H1 (cell line): Measurements from ENCODE around the gene JPT2. TPM values are rescaled to one million over a fixed set of nuclear protein-coding genes. Genes with fewer than 3 reads are reported as not detected.

Experiments
- CTCF ChIA-PET: fragments of 300-600 bp; sonication (Branson Sonifier 250); formaldehyde crosslinking; loops from one replicate; lab custom pipeline; 2021; ENCODE audit not compliant: partially characterized antibody; lab: Charles Lee
- POLR2A ChIA-PET: fragments of 300-600 bp; sonication (Branson Sonifier 250); formaldehyde crosslinking; loops from one replicate; lab custom pipeline; 2021; ENCODE audit warnings: inconsistent platforms; ENCODE audit not compliant: partially characterized antibody; lab: Charles Lee
- DNase-seq, 2 experiments: peaks; one replicate each; pipeline versions ENCODE4 v3.0.0 to v3.0.0-alpha.2; 2010 to 2022; ENCODE audit warnings: low spot score in 2 of 2, low read depth in 1 of 2, mixed read lengths in 1 of 2
- FAIRE-seq: peaks from 2 replicates; lab custom pipeline; 2011; peaks lifted over from hg19 to GRCh38; lab: Jason Lieb, UNC
- H2AFZ ChIP-seq: 2 replicates; pipeline ENCODE4 v1.8.1; 2012; ENCODE audit warnings: low read length, inconsistent platforms
- H2AK5ac ChIP-seq: 2 replicates; pipeline ENCODE4 v1.6.1; 2013; ENCODE audit warnings: low read depth, low read length
- H2BK120ac ChIP-seq: replicated peaks from 2 replicates; pipeline ENCODE3; 2013; ENCODE audit warnings: low read depth, low read length, inconsistent platforms
- H2BK12ac ChIP-seq: 2 replicates; pipeline ENCODE4 v1.6.1; 2013; ENCODE audit warnings: low read depth, low read length
- H2BK15ac ChIP-seq: 2 replicates; pipeline ENCODE4 v1.6.1; 2013; ENCODE audit warnings: low read length
- H2BK20ac ChIP-seq: 2 replicates; pipeline ENCODE4 v1.6.1; 2013; ENCODE audit warnings: low read length
- H2BK5ac ChIP-seq: 2 replicates; pipeline ENCODE4 v1.6.1; 2013; ENCODE audit warnings: low read depth, low read length
- H3K14ac ChIP-seq: 2 replicates; pipeline ENCODE4 v1.6.1; 2013; ENCODE audit warnings: inconsistent platforms; ENCODE audit not compliant: insufficient read length
- H3K18ac ChIP-seq: 2 replicates; pipeline ENCODE4 v1.6.1; 2013; ENCODE audit warnings: low read length; ENCODE audit errors: extremely low read depth
- H3K23ac ChIP-seq: 2 replicates; pipeline ENCODE4 v1.6.1; 2013; ENCODE audit warnings: inconsistent platforms; ENCODE audit not compliant: insufficient read length
- H3K23me2 ChIP-seq: 2 replicates; pipeline ENCODE4 v1.6.1; 2013; ENCODE audit warnings: low read depth, low read length
- H3K27ac ChIP-seq: 2 replicates; pipeline ENCODE4 v1.6.1; 2011; ENCODE audit warnings: low read depth, low read length, inconsistent platforms
- H3K27me3 ChIP-seq, 4 experiments: replicated peaks in 1 of 4; 1 replicate in 1 of 4; 2 replicates in 3 of 4; pipeline versions ENCODE4 v1.6.1 to v1.8.1; 2011 to 2013; ENCODE audit warnings: low read length in 3 of 4, mild to moderate bottlenecking in 3 of 4, inconsistent platforms in 2 of 4, mixed read lengths in 2 of 4, moderate library complexity in 1 of 4; ENCODE audit not compliant: control insufficient read depth in 3 of 4, insufficient read depth in 3 of 4; ENCODE audit errors: extremely low read depth in 1 of 4
- H3K36me3 ChIP-seq, 4 experiments: 2 replicates each; pipeline versions ENCODE4 v1.6.1 to v1.8.1; 2011 to 2013; ENCODE audit warnings: mild to moderate bottlenecking in 4 of 4, low read length in 3 of 4, moderate library complexity in 2 of 4, control low read depth in 1 of 4, inconsistent platforms in 1 of 4; ENCODE audit not compliant: insufficient read depth in 4 of 4, control insufficient read depth in 2 of 4
- H3K4ac ChIP-seq: replicated peaks from 2 replicates; pipeline ENCODE3; 2013; ENCODE audit warnings: low read length, low read depth, mixed read lengths, inconsistent platforms; ENCODE audit not compliant: insufficient read length
- H3K4me1 ChIP-seq, 4 experiments: replicated peaks in 1 of 4; 1 replicate in 1 of 4; 2 replicates in 3 of 4; pipeline versions ENCODE4 v1.6.1 to v1.8.1; 2011 to 2013; ENCODE audit warnings: low read length in 3 of 4, inconsistent platforms in 2 of 4, mixed read lengths in 1 of 4; ENCODE audit not compliant: insufficient read depth in 4 of 4, control insufficient read depth in 3 of 4
- H3K4me2 ChIP-seq, 2 experiments: 2 replicates each; pipeline versions ENCODE4 v1.6.1 to v1.8.1; 2011 to 2013; ENCODE audit warnings: low read depth in 2 of 2, low read length in 2 of 2, control low read depth in 1 of 2, inconsistent platforms in 1 of 2, mild to moderate bottlenecking in 1 of 2; ENCODE audit not compliant: insufficient read depth in 1 of 2
- H3K4me3 ChIP-seq, 4 experiments: fragments of 200-600, 300-600 bp in 1 of 4; sonication (generic), shearing (Covaris generic), sonication (Bioruptor Twin) in 1 of 4; 2 replicates each; pipeline versions ENCODE4 v1.5.1 to v1.8.1; 2011 to 2016; ENCODE audit warnings: low read length in 4 of 4, low read depth in 3 of 4, control low read depth in 2 of 4, inconsistent platforms in 2 of 4, mild to moderate bottlenecking in 2 of 4, mixed read lengths in 1 of 4, moderate library complexity in 1 of 4; ENCODE audit not compliant: insufficient read depth in 2 of 4; ENCODE audit errors: extremely low read depth in 1 of 4
- H3K56ac ChIP-seq: replicated peaks from 2 replicates; pipeline ENCODE3; 2013; ENCODE audit warnings: low read depth, mild to moderate bottlenecking, mixed read lengths, low read length, inconsistent platforms; ENCODE audit not compliant: insufficient read length
- H3K79me1 ChIP-seq: 2 replicates; pipeline ENCODE4 v1.6.1; 2013; ENCODE audit warnings: low read depth, low read length, control low read depth
- H3K79me2 ChIP-seq, 2 experiments: 2 replicates each; pipeline versions ENCODE4 v1.6.1 to v1.8.1; 2012 to 2013; ENCODE audit warnings: low read length in 2 of 2, mild to moderate bottlenecking in 2 of 2, inconsistent platforms in 1 of 2; ENCODE audit not compliant: insufficient read depth in 2 of 2, control insufficient read depth in 1 of 2
- H3K9ac ChIP-seq, 4 experiments: replicated peaks in 1 of 4; 1 replicate in 1 of 4; 2 replicates in 3 of 4; pipeline versions ENCODE4 v1.6.1 to v1.8.1; 2011 to 2013; ENCODE audit warnings: low read depth in 3 of 4, low read length in 3 of 4, control low read depth in 2 of 4, mild to moderate bottlenecking in 2 of 4, moderate library complexity in 2 of 4, inconsistent platforms in 1 of 4; ENCODE audit errors: extremely low read depth in 1 of 4
- H3K9me3 ChIP-seq, 2 experiments: 2 replicates each; pipeline versions ENCODE4 v1.6.1 to v1.8.1; 2012 to 2013; ENCODE audit warnings: mild to moderate bottlenecking in 2 of 2, moderate library complexity in 2 of 2, control low read depth in 1 of 2, inconsistent platforms in 1 of 2, low read depth in 1 of 2, low read length in 1 of 2, mixed read lengths in 1 of 2; ENCODE audit not compliant: insufficient read depth in 2 of 2
- H4K20me1 ChIP-seq, 2 experiments: replicated peaks in 1 of 2; 2 replicates each; pipeline versions ENCODE3 to v1.8.1; 2011 to 2013; ENCODE audit warnings: inconsistent platforms in 2 of 2, low read length in 2 of 2, mild to moderate bottlenecking in 1 of 2; ENCODE audit not compliant: insufficient read depth in 2 of 2, control insufficient read depth in 1 of 2
- H4K5ac ChIP-seq: 2 replicates; pipeline ENCODE4 v1.6.1; 2013; ENCODE audit warnings: low read length, low read depth, mixed read lengths, inconsistent platforms; ENCODE audit not compliant: insufficient read length
- H4K8ac ChIP-seq: 2 replicates; pipeline ENCODE4 v1.8.0; 2013; ENCODE audit warnings: mild to moderate bottlenecking, moderate library complexity, low read length, inconsistent platforms; ENCODE audit not compliant: insufficient read depth; ENCODE audit errors: extremely low read depth
- H4K91ac ChIP-seq: replicated peaks from 2 replicates; pipeline ENCODE3; 2013; ENCODE audit warnings: low read length, mixed read lengths, inconsistent platforms; ENCODE audit not compliant: insufficient read length
- MAFK ChIP-seq: IDR thresholded peaks from 2 replicates; pipeline ENCODE4 v1.6.1; 2012; ENCODE audit warnings: low read depth, mild to moderate bottlenecking, improper control_type of control experiment, low read length
- PHF8 ChIP-seq: fragments of 200-600 bp; sonication (generic); conservative IDR thresholded peaks from 2 replicates; pipeline ENCODE4 v1.7.1; 2012; ENCODE audit warnings: low read depth, mild to moderate bottlenecking, inconsistent platforms, low read length, moderate library complexity
- SRF ChIP-seq: IDR thresholded peaks from 2 replicates; pipeline ENCODE4 v1.6.1; 2011; ENCODE audit warnings: mild to moderate bottlenecking, low read depth, low read length, moderate library complexity
- TBP ChIP-seq: IDR thresholded peaks from 2 replicates; pipeline ENCODE4 v1.6.1; 2011; ENCODE audit warnings: low read depth, low read length, improper control_type of control experiment
- WGBS, 2 experiments: shearing (Covaris generic) in 1 of 2; methylation state at CpG; one replicate each; pipeline versions ENCODE4 v1.1.6 to v1.1.7; 2013 to 2015; ENCODE audit warnings: low lambda C conversion rate in 2 of 2, mixed read lengths in 2 of 2, inconsistent platforms in 1 of 2, low coverage in 1 of 2, missing lambda C conversion rate in 1 of 2; ENCODE audit not compliant: insufficient replicate concordance in 2 of 2, insufficient coverage in 1 of 2, insufficient read length in 1 of 2; ENCODE audit errors: extremely low coverage in 1 of 2, missing lambda C conversion rate in 1 of 2; 5-methylcytosine and 5-hydroxymethylcytosine counted together
- polyA plus RNA-seq, 7 experiments: library from polyadenylated mRNA; depleted of rRNA in 3 of 7; stranded (reverse) in 5 of 7; unstranded in 2 of 7; fragments of >200 nt in 5 of 7; fragments of 200-250 nt in 2 of 7; gene quantifications; 1 replicate in 5 of 7; 2 replicates in 1 of 7; 4 replicates in 1 of 7; pipeline versions ENCODE4 v1.2.1 to v1.2.3, GENCODE V29; 2011 to 2013; ENCODE audit warnings: missing spikeins in 2 of 7, mixed read lengths in 2 of 7
- total RNA-seq: library from RNA; stranded (reverse); fragmentation: NEBNext Ultra II Directional; extraction: Animal tissue kit (Norgen Biotek cat#: 25700); gene quantifications from 2 replicates; pipeline ENCODE4 v1.2.1, GENCODE V29; 2021

The JPT2 gene
- total and polyA plus RNA-seq, 2 of the 8 experiments (the other 6 are each of a cell fraction or from before 2014, with no cell fraction given) = 67.6 to 197 TPM

GRCh38 chr16:1729026-1729425 lies 50.9 kb downstream of the JPT2 start:
- 0 out of 7 replicates have a peak, but pooled peaks cover 0 to 2% (median 0%) of the 10 kb centered on the region in 4 experiments for H3K4me1 ChIP-seq
- H2AFZ ChIP-seq = no peak overlapping the region
- no peak overlapping the region for H4K91ac ChIP-seq
- H4K8ac ChIP-seq = no peak overlapping the region
- no peak for DNase-seq
- no peak overlapping the region for H2BK5ac ChIP-seq
- no peak overlapping the region for H3K9ac ChIP-seq
- H3K14ac ChIP-seq = no peak overlapping the region
- H3K79me1 ChIP-seq = peaks cover 5% of the 10 kb centered on the region
- H3K23me2 ChIP-seq = no peaks in the 10 kb centered on the region
- H4K20me1 ChIP-seq = peaks cover 0 to 12% of the 10 kb centered on the region in 2 experiments
- no peak overlapping the region for H3K18ac ChIP-seq
- no peak overlapping the region for H2BK120ac ChIP-seq
- H3K56ac ChIP-seq = no peak overlapping the region
- WGBS, 2 experiments = 95% methylated on average over 18 of the region's 18 CpGs; no CpG with 5 or more reads in 1 of the 2 experiments
- peaks cover 0 to 14% (median 3%) of the 10 kb centered on the region in 4 experiments; a peak in 4 of 8 replicates for H3K36me3 ChIP-seq
- H4K5ac ChIP-seq = no peak overlapping the region
- ChIA-PET POLR2A (interaction anchor here (0.7 to 0.8 kb wide), 2 partner anchors 11 to 41 kb away, joined by 3 to 6 read pairs; no protein-coding TSS in a partner anchor), CTCF (interaction anchor here (0.6 to 2.1 kb wide), 2 partner anchors 23 to 210 kb away, joined by 3 to 5 read pairs; partner anchors contain the start of gene MAPK8IP3)
- H3K9me3 ChIP-seq = no peaks in the 10 kb centered on the region; a peak in 1 of 4 replicates
- no peaks in the 10 kb centered on the region; a peak in 2 of 4 replicates for H3K79me2 ChIP-seq
- FAIRE-seq = no peak
- H2BK12ac ChIP-seq = no peak overlapping the region
- H2AK5ac ChIP-seq = no peak overlapping the region
- H3K4ac ChIP-seq = no peak overlapping the region
- H2BK15ac ChIP-seq = no peak overlapping the region
- no peaks in the 10 kb centered on the region for H3K27me3 ChIP-seq
- no peak overlapping the region for H3K4me3 ChIP-seq
- H3K4me2 ChIP-seq = no peak overlapping the region
- no peak overlapping the region for H2BK20ac ChIP-seq
- no peak overlapping the region for H3K27ac ChIP-seq
- no peak overlapping the region for H3K23ac ChIP-seq
- TF ChIP-seq MAFK (no peak), SRF (no peak), TBP (no peak), PHF8 (no peak)
